ENCODE results near the gene APLP1.

The APLP1 gene

GRCh38 chr19:35852029-35852780, 16.2 kb upstream of the APLP1 start, which contains the start of gene NPHS1:
TSS of gene NPHS1 (minus strand) at chr19:35852504. CDS start at chr19:35851837, 667 bp downstream.
- DNase-seq = no peak

- DNase-seq = no peak
These were observed 15.2 kb upstream of the APLP1 start for GRCh38 chr19:35853038-35853756.

GRCh38 chr19:35856546-35857149, 11.7 kb upstream of the APLP1 start, which contains the start of gene KIRREL2:
TSS of gene KIRREL2 (plus strand) at chr19:35856911. CDS start at chr19:35857120, 209 bp downstream.
- DNase-seq = no peak

DNA sequence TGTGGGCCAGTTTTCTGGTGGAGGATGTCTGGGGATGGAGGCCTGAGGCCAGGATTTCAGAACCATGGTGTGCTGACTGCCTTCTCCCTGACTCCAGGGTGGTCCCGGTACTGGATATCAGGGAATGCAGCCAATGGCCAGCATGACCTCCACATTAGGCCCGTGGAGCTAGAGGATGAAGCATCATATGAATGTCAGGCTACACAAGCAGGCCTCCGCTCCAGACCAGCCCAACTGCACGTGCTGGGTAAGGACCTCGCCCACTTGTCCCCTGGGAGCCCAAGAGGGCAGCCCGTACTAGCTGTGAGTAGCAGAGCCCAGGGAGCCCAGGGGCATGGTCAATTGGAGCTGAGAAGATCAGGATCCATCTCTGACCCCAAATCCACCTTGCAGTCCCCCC, 10.1 kb upstream of the APLP1 start:
- DNase-seq = no peak

DNA sequence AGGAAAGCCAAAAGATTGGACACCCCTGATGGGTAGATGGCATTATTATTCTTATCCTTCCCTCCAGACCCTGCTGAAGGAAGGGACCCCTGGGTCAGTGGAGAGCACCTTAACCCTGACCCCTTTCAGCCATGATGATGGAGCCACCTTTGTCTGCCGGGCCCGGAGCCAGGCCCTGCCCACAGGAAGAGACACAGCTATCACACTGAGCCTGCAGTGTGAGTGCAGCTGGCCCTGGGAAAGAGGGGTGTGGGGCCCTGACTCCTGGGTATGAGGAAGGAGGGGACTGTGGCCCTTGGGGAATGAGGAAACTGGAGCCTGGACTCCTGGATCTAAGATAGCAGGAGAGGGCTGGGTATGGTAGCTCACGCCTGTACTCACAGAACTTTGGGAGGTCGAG, 9.0 kb upstream of the APLP1 start:
- DNase-seq = no peak

DNA sequence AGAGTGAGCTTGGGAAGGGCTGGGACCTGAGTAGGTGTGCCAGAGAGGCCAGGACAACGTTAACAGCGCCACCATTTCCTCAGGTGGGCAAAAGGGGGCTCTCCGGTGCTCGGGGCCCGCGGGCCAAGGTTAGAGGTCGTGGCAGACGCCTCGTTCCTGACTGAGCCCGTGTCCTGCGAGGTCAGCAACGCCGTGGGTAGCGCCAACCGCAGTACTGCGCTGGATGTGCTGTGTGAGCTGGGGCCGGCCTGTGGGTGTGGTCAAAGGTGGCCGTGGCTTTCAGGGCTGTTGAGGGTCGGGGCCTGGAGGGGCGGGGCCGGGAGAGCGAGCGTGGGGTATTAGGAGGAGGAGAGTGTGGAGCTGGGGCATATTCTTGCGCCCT, 7.9 kb upstream of the APLP1 start:
- no peak for DNase-seq

DNA sequence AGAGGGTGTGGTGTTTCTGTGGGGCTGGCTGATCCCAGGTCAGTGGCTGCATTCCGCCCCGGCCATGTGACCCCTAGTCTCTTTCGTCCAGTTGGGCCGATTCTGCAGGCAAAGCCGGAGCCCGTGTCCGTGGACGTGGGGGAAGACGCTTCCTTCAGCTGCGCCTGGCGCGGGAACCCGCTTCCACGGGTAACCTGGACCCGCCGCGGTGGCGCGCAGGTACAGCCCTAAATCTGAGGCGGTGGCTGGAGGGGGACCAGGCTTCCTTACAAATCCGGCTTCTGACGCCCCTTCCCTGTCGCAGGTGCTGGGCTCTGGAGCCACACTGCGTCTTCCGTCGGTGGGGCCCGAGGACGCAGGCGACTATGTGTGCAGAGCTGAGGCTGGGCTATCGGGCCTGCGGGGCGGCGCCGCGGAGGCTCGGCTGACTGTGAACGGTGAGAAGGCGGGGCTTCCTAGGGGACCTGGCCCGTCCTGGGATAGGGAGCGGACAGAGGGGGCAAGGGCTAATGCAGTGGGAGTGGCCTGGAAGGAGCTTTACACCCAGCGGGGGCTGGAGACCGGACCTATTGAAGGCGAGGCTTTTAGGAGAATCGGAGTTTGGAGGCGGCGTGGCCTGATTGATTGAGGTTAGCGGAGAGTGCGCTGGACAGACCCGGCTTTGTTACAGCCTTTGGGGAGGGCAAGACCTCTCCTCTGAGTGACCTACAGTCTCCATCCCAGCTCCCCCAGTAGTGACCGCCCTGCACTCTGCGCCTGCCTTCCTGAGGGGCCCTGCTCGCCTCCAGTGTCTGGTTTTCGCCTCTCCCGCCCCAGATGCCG, 7.3 kb upstream of the APLP1 start:
- DNase-seq = no peak

GRCh38 chr19:35861640-35862160, 6.7 kb upstream of the APLP1 start:
- no peak for DNase-seq

GRCh38 chr19:35862528-35862927, 5.8 kb upstream of the APLP1 start:
- no peak for DNase-seq

- no peak for DNase-seq
These were observed 5.4 kb upstream of the APLP1 start for GRCh38 chr19:35863018-35863417.

DNA sequence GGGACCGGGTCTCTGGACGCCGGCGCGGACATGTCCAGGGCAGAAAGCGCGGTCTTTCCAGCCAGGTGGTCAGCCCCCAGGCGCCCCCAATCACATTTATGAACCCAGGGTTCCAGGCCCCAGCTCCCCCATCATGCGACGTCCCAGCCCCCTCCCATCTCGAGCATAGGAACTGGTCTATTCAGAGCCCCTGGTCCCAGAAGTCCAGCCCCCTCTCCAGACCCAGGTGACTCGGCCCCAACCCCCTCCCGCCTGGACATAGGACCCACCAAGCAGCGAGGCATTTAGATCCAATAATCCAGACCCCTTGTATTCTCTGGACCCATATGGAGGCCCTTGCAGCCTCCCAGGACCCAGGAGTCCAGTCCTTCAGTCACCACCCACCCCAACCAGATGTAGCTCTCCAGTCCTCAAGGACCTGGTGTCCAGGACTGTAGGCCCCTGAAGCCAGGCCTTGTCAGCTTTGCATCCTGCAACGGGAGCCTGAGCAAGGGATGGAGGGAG, 501 bp downstream of the APLP1 start:
- no peak for DNase-seq

DNA sequence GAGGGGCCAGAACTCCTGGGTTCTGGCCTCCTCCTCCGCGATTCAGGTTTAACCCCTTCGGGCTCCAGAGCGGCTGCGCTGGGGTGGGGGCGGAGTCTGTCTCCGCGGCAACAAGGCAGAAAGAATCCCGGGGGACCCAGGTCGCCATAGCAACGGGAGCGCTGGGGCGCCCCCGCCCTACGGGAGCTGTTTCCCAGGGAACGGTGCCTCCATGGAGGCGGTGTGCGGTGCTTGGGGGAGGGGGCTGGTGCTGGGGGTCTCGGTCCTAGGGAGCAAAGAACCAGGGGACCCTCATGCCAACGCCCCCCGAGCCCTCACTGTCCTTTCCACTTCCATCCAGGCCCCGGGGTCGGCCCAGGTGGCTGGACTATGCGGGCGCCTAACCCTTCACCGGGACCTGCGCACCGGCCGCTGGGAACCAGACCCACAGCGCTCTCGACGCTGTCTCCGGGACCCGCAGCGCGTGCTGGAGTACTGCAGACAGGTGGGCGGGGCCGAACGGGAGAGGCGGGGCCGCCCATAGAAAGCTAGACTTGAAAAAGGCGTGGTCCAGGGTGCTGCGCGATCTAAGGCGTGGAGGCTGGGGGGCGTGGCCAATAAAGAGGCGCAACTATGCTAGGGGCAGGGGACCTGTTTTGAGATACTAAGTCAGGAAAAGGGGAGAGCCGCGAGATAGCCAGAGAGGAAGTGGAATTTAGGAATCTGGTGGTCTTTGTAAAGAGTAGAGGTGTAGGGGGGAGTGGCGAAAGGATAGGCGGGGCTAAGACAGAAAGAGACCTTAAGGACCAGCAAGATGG, 1.2 kb downstream of the APLP1 start:
- peak; percentile 71 for DNase-seq

GRCh38 chr19:35870124-35870736, 1.9 kb downstream of the APLP1 start:
- DNase-seq = peak; percentile 35

GRCh38 chr19:35870798-35871197, 2.4 kb downstream of the APLP1 start:
- no peak for DNase-seq

GRCh38 chr19:35871611-35872010, 3.2 kb downstream of the APLP1 start:
- DNase-seq = no peak

- DNase-seq = no peak
These were observed 3.8 kb downstream of the APLP1 start for GRCh38 chr19:35872180-35872579.

DNA sequence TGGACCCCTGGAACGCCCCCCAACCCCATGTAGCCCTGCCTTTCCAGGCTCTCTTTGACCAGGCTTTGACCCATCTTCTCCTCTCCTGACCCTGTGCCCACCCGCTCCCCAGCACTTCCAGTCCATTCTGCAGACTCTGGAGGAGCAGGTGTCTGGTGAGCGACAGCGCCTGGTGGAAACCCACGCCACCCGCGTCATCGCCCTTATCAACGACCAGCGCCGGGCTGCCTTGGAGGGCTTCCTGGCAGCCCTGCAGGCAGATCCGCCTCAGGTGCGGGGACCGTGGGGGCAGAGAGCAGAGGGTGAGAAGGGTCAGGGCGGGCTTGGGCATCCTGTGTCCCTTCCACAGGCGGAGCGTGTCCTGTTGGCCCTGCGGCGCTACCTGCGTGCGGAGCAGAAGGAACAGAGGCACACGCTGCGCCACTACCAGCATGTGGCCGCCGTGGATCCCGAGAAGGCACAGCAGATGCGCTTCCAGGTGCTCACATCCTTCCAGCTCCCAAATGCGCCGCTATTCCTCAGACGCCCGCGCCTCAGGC, 6.1 kb downstream of the APLP1 start:
- no peak for DNase-seq

- no peak for DNase-seq
These were observed 10.7 kb downstream of the APLP1 start for GRCh38 chr19:35879068-35879467.

GRCh38 chr19:35879770-35880317, 11.5 kb downstream of the APLP1 start:
- peak; percentile 90 for DNase-seq

DNA sequence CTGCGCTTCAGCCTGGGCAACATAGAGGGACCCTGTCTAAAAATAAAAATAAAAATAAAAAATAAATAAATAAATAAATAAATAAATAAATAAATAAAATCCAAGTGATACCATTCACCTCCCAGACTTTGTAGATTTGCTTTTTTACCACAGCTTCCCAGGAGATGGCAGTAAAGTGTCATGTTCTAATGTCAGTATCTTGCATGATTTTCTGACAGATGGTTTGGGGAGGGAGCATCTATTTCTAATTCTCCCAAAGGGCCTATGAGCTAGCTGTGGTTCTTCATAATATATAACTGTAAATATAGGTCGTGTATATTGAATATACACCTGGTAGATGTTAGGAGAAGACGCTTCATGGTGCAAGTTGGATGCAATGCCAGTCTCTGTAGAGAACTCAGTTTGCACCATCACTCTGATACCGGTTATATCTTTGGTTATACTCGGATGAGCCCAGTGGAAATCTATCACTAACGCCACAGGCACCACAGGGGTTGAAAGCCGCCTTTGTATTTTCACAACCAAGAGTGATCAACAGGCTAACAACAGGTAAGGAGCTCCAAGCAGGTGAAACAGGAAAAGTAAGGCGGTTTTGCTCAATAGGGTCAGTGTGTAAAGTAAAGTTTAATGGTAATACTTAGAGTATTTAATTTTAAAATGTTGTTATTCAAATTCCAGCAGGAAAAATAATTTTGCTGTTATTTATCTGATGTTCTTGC, 13.9 kb downstream of the APLP1 start:
- peak; percentile 80 for DNase-seq
